Right atrium auricular region (tissue), 2 donors: ENCODE data around the gene TMEM156. TPM values are rescaled to one million over a fixed set of nuclear protein-coding genes. Genes with fewer than 3 reads are reported as not detected.

ENCODE experiments used
- DNase-seq: peaks from one replicate; pipeline ENCODE4 v3.0.0-alpha.2; 2019; ENCODE audit warnings: low spot score
- H3K27ac ChIP-seq, 2 donors: fragments of 200-600 bp; sonication (generic); 1 replicate in 1 of 2; 2 replicates in 1 of 2; pipeline ENCODE4 v1.5.1; 2016 to 2019
- H3K27me3 ChIP-seq, 2 donors: fragments of 200-600 bp; sonication (generic); one replicate each; pipeline versions ENCODE4 v1.5.1 to v1.6.0; 2017 to 2019
- H3K36me3 ChIP-seq: fragments of 200-600 bp; sonication (generic); one replicate; pipeline ENCODE4 v1.5.1; 2016
- H3K4me1 ChIP-seq, 2 donors: fragments of 200-600 bp; sonication (generic); one replicate each; pipeline versions ENCODE4 v1.5.1 to v1.6.0; 2017 to 2019
- H3K4me3 ChIP-seq, 2 donors: fragments of 200-600 bp; sonication (generic); 1 replicate in 1 of 2; 2 replicates in 1 of 2; pipeline ENCODE4 v1.5.1; 2017 to 2019; ENCODE audit warnings: mild to moderate bottlenecking in 1 of 2, moderate library complexity in 1 of 2
- H3K9me3 ChIP-seq, 2 donors: fragments of 200-600 bp; sonication (generic); one replicate each; pipeline ENCODE4 v1.5.1; 2019
- CTCF ChIP-seq, 2 donors: fragments of 200-600 bp; sonication (generic); IDR thresholded peaks; one replicate each; pipeline ENCODE4 v1.5.1; 2019; ENCODE audit warnings: antibody characterized with exemption in 2 of 2
- total RNA-seq, 2 donors: library from RNA; depleted of rRNA; stranded (reverse); fragments of >200 nt; gene quantifications; one replicate each; pipeline ENCODE4 v1.1.0, GENCODE V29; 2016

TMEM156 gene
- total RNA-seq, 2 donors from 2014 or later: not detected

- Histone ChIP-seq H3K27ac (no peak overlapping the region), H3K36me3 (no peaks in the 10 kb centered on the region), H3K4me3 (no peak overlapping the region), H3K4me1 (no peaks in the 10 kb centered on the region), H3K9me3 (no peaks in the 10 kb centered on the region), H3K27me3 (no peaks in the 10 kb centered on the region)
- DNase-seq: no peak
- no peak for TF ChIP-seq CTCF (IDR thresholded peaks at IDR 0.05)
These were observed 73.6 kb downstream of the TMEM156 start for GRCh38 chr4:38958453-38959190.

GRCh38 chr4:38957893-38958292 is 74.3 kb downstream of the TMEM156 start:
- H3K36me3 ChIP-seq: no peaks in the 10 kb centered on the region
- no peaks in the 10 kb centered on the region for H3K9me3 ChIP-seq
- DNase-seq: no peak
- TF ChIP-seq CTCF (IDR thresholded peaks at IDR 0.05): no peak
- no peaks in the 10 kb centered on the region for H3K4me1 ChIP-seq
- no peak overlapping the region for H3K27ac ChIP-seq
- no peaks in the 10 kb centered on the region for H3K27me3 ChIP-seq
- H3K4me3 ChIP-seq: no peak overlapping the region

- no peak for TF ChIP-seq CTCF (IDR thresholded peaks at IDR 0.05)
- Histone ChIP-seq H3K36me3 (no peaks in the 10 kb centered on the region), H3K4me3 (no peak overlapping the region), H3K27ac (no peak overlapping the region), H3K9me3 (no peaks in the 10 kb centered on the region), H3K4me1 (no peaks in the 10 kb centered on the region), H3K27me3 (no peaks in the 10 kb centered on the region)
- no peak for DNase-seq
These were observed 74.9 kb downstream of the TMEM156 start for GRCh38 chr4:38957261-38957815.

- no peaks in the 10 kb centered on the region for H3K36me3 ChIP-seq
- no peaks in the 10 kb centered on the region for H3K4me1 ChIP-seq
- no peak overlapping the region for H3K27ac ChIP-seq
- no peak overlapping the region for H3K4me3 ChIP-seq
- DNase-seq: no peak
- TF ChIP-seq CTCF (IDR thresholded peaks at IDR 0.05): no peak
- H3K27me3 ChIP-seq: no peaks in the 10 kb centered on the region
- no peaks in the 10 kb centered on the region for H3K9me3 ChIP-seq
These were observed 76.3 kb downstream of the TMEM156 start for GRCh38 chr4:38955957-38956356.

- no peak for DNase-seq
- H3K27me3 ChIP-seq: no peaks in the 10 kb centered on the region
- no peaks in the 10 kb centered on the region for H3K4me1 ChIP-seq
- H3K4me3 ChIP-seq: no peak overlapping the region
- no peaks in the 10 kb centered on the region for H3K36me3 ChIP-seq
- no peaks in the 10 kb centered on the region for H3K9me3 ChIP-seq
- no peak overlapping the region for H3K27ac ChIP-seq
- TF ChIP-seq CTCF (IDR thresholded peaks at IDR 0.05): no peak
These were observed 77.5 kb downstream of the TMEM156 start for GRCh38 chr4:38954727-38955126.

GRCh38 chr4:38952017-38952416 is 80.2 kb downstream of the TMEM156 start:
- Histone ChIP-seq H3K27me3 (no peaks in the 10 kb centered on the region), H3K27ac (no peak overlapping the region), H3K36me3 (no peaks in the 10 kb centered on the region), H3K9me3 (no peaks in the 10 kb centered on the region), H3K4me1 (no peaks in the 10 kb centered on the region), H3K4me3 (no peak overlapping the region)
- no peak for DNase-seq
- no peak for TF ChIP-seq CTCF (IDR thresholded peaks at IDR 0.05)
